Heart right ventricle (tissue), 16 donors: ENCODE results near the gene C6orf89. TPM values are rescaled to one million over a fixed set of nuclear protein-coding genes. Genes with fewer than 3 reads are reported as not detected.

Source experiments
- ATAC-seq, 8 donors: fragments of 200-7000 bp; cut with Tn5 transposase; one replicate each; pipeline ENCODE4 v1.9.1; 2020; ENCODE audit warnings: mild to moderate bottlenecking in 8 of 8, moderate library complexity in 8 of 8, moderate number of reproducible peaks in 1 of 8
- DNase-seq, 2 donors: peaks; one replicate each; pipeline ENCODE4 v3.0.0-alpha.2; 2020
- H3K27ac ChIP-seq, 10 donors: fragments of 200-600 bp; sonication (generic) in 2 of 10; one replicate each; pipeline versions ENCODE4 v1.5.0 to v1.8.0; 2020 to 2022; ENCODE audit warnings: mild to moderate bottlenecking in 3 of 10
- H3K27me3 ChIP-seq, 7 donors: fragments of 200-600 bp; one replicate each; pipeline ENCODE4 v1.8.0; 2021 to 2022; ENCODE audit warnings: mild to moderate bottlenecking in 2 of 7
- H3K36me3 ChIP-seq, 9 donors: fragments of 200-600 bp; sonication (generic) in 1 of 9; one replicate each; pipeline versions ENCODE4 v1.5.0 to v1.8.0; 2020 to 2022; ENCODE audit warnings: mild to moderate bottlenecking in 2 of 9
- H3K4me1 ChIP-seq, 9 donors: fragments of 200-600 bp; sonication (generic) in 1 of 9; one replicate each; pipeline versions ENCODE4 v1.5.0 to v1.8.0; 2020 to 2022; ENCODE audit warnings: mild to moderate bottlenecking in 4 of 9
- H3K4me3 ChIP-seq, 10 donors: fragments of 200-600 bp; sonication (generic) in 2 of 10; one replicate each; pipeline versions ENCODE4 v1.5.0 to v1.8.0; 2020 to 2022; ENCODE audit warnings: mild to moderate bottlenecking in 7 of 10, moderate library complexity in 2 of 10
- H3K9me3 ChIP-seq, 11 donors: fragments of 200-600 bp in 10 of 11; sonication (generic) in 2 of 11; one replicate each; pipeline versions ENCODE4 v1.5.0 to v1.8.0; 2013 to 2022; ENCODE audit warnings: mild to moderate bottlenecking in 2 of 11, control low read depth in 1 of 11, moderate library complexity in 1 of 11
- CTCF ChIP-seq, 9 donors: fragments of 200-600 bp; sonication (generic) in 2 of 9; IDR thresholded peaks; one replicate each; pipeline versions ENCODE4 v1.5.0 to v1.8.0; 2021 to 2022; ENCODE audit warnings: antibody characterized with exemption in 9 of 9, mild to moderate bottlenecking in 5 of 9, moderate library complexity in 1 of 9
- WGBS, 2 donors: extraction: QIAGEN DNeasy Blood & Tissue Kit; methylation state at CpG; one replicate each; pipeline ENCODE4 v1.1.7; 2013; ENCODE audit warnings: inconsistent platforms in 1 of 2; 5-methylcytosine and 5-hydroxymethylcytosine counted together
- intact Hi-C, 10 donors: fragments of 100-400 bp; cut with DNase I; formaldehyde crosslinking; loops; one replicate each; pipeline versions ENCODE4 v1.11.1 to v1.14.2; 2022
- polyA plus RNA-seq, 2 donors: library from polyadenylated mRNA; stranded (reverse); fragments of 200-250 nt; gene quantifications; one replicate each; pipeline ENCODE4 v1.2.3, GENCODE V29; 2013
- total RNA-seq, 10 donors: library from RNA; stranded (reverse); fragmentation: NEBNext Ultra II Directional in 3 of 10; extraction: Animal tissue kit (Norgen Biotek cat#: 25700) in 3 of 10; gene quantifications; one replicate each; pipeline versions ENCODE4 v1.2.1 to v1.2.4, GENCODE V29; 2021 to 2023
- donor health status: Arrhythmogenic right ventricular cardiomyopathy.
- donor health status: ischemic (EF 13 %, LVEDD 7.1; RV severe dilation, severe dysfunction).
- donor health status: healthy with polysubstance abuse.
- donor health status: DM: no; HTN: yes; CAD: no.
- donor health status: DM: no; HTN: no; CAD: no.
- donor health status: ischemic (EF 25% LVEDD 6.9; RV normal size, moderate dysfunction).
- donor health status: ischemic (EF 25% LVEDD 5.7; RV mildly dilated, moderate dysfunction).
- donor health status: healthy.
- donor health status: DM: yes; HTN: yes; CAD: no.
- donor health status: Ischemic cardiomyopathy.
- donor health status: ischemic (EF 35%, LVEDD 5.7; RV mildly dilated, moderate dysfunction).
- donor health status: nonischemic (EF 11% LVEDD 7.7; RV severe dilation, severe dysfunction).
- donor health status: DM: yes; HTN: yes; CAD: no.
- donor health status: PGD.
- donor health status: ischemic (EF 29% LVEDD 5.4; RV normal size, mild dysfunction).
- donor health status: nonischemic (EF 23%, LVEDD 6.1; RV moderate dilation, normal function).

Gene C6orf89
- total and polyA plus RNA-seq, 12 donors = 22.5 to 104 (median 72.9) TPM

GRCh38 chr6:36837686-36838085 is 48.1 kb upstream of the C6orf89 start:
- no peak for TF ChIP-seq CTCF (IDR thresholded peaks at IDR 0.05)
- peak overlapping the region in 4 of 10 donors; percentile 56 to 61 (median 58) for H3K4me3 ChIP-seq
- no peaks in the 10 kb centered on the region for H3K36me3 ChIP-seq
- intact Hi-C loops = no loop called here
- DNase-seq (no peak), ATAC-seq (no peak)
- H3K4me1 ChIP-seq = peaks cover 2 to 45% (median 24%) of the 10 kb centered on the region in 9 donors
- H3K27ac ChIP-seq = peak overlapping the region in 3 of 10 donors; percentile 77 to 86 (median 79)
- H3K9me3 ChIP-seq = no peaks in the 10 kb centered on the region
- peaks cover 0 to 37% (median 0%) of the 10 kb centered on the region in 7 donors for H3K27me3 ChIP-seq
- 82 to 91% methylated on average over 6 of the region's 6 CpGs for WGBS, 2 donors

- DNase-seq = peak; percentile 60 to 64
- ATAC-seq = peak; percentile 4 to 38 (median 18)
- H3K4me3 ChIP-seq = peak within 1 kb of the TSS; percentile 24 to 71 (median 56)
- intact Hi-C loops = no loop called here
- 9% methylated on average over 56 of the region's 57 CpGs for WGBS, 2 donors
- H3K9me3 ChIP-seq = no peaks in the 10 kb centered on the region
- H3K27me3 ChIP-seq = peaks cover 0 to 37% (median 0%) of the 10 kb centered on the region in 7 donors
- peak within 1 kb of the TSS; percentile 71 to 90 (median 80) for H3K27ac ChIP-seq
- no peak for TF ChIP-seq CTCF (IDR thresholded peaks at IDR 0.05)
- no peaks in the 10 kb centered on the region for H3K36me3 ChIP-seq
- peaks cover 2 to 59% (median 24%) of the 10 kb centered on the region in 9 donors for H3K4me1 ChIP-seq
Measured at GRCh38 chr6:36838896-36839748, 46.6 kb upstream of the C6orf89 start, which contains the start of gene CPNE5. Gene CPNE5, minus strand, starts transcription at chr6:36839444. Its CDS starts 67 bp downstream, at chr6:36839377.

GRCh38 chr6:36839749-36840431 is 45.9 kb upstream of the C6orf89 start:
- intact Hi-C loops = loop anchor here in 1 of 10 donors (5.0 kb wide), 1 partner anchor 132 kb away; no protein-coding TSS in a partner anchor
- Histone ChIP-seq H3K4me1 (peaks cover 2 to 59% (median 27%) of the 10 kb centered on the region in 9 donors), H3K4me3 (peak overlapping the region; percentile 24 to 71 (median 56)), H3K36me3 (no peaks in the 10 kb centered on the region), H3K27me3 (peaks cover 0 to 37% (median 0%) of the 10 kb centered on the region in 7 donors), H3K27ac (peak overlapping the region; percentile 71 to 90 (median 80)), H3K9me3 (no peaks in the 10 kb centered on the region)
- ATAC-seq = peak; percentile 11 to 63 (median 50)
- WGBS, 2 donors = 1% methylated on average over 37 to 70 of the region's 70 CpGs
- peak in 7 of 9 donors; percentile 21 to 62 (median 42) for TF ChIP-seq CTCF (IDR thresholded peaks at IDR 0.05)
- peak; percentile 62 to 67 for DNase-seq
